Parathyroid adenoma (tissue), 2 donors: ENCODE data around the gene ENPP6.

Experiments
- H2AFZ ChIP-seq: fragments of 300-600 bp; sonication (generic); one replicate; pipeline ENCODE4 v1.7.0; 2017; ENCODE audit warnings: antibody characterized with exemption, mild to moderate bottlenecking
- H3K27ac ChIP-seq: fragments of 300-600 bp; sonication (generic); one replicate; pipeline ENCODE4 v1.7.0; 2017
- H3K27me3 ChIP-seq: fragments of 300-600 bp; sonication (generic); one replicate; pipeline ENCODE4 v1.7.0; 2017; ENCODE audit warnings: low read length; ENCODE audit not compliant: control insufficient read depth, insufficient read depth
- H3K36me3 ChIP-seq: fragments of 300-600 bp; sonication (generic); one replicate; pipeline ENCODE4 v1.7.0; 2017; ENCODE audit warnings: low read length; ENCODE audit not compliant: control insufficient read depth, insufficient read depth
- H3K4me1 ChIP-seq: fragments of 300-600 bp; sonication (generic); one replicate; pipeline ENCODE4 v1.7.0; 2017; ENCODE audit warnings: control low read depth
- H3K4me2 ChIP-seq: fragments of 300-600 bp; sonication (generic); one replicate; pipeline ENCODE4 v1.7.0; 2017; ENCODE audit warnings: low read length
- H3K4me3 ChIP-seq: fragments of 300-600 bp; sonication (generic); one replicate; pipeline ENCODE4 v1.7.0; 2017; ENCODE audit warnings: low read depth, low read length
- H3K79me2 ChIP-seq: fragments of 300-600 bp; sonication (generic); one replicate; pipeline ENCODE4 v1.7.0; 2017; ENCODE audit warnings: control low read depth
- H3K9ac ChIP-seq: fragments of 300-600 bp; sonication (generic); one replicate; pipeline ENCODE4 v1.7.0; 2017; ENCODE audit warnings: mild to moderate bottlenecking
- H3K9me3 ChIP-seq: fragments of 300-600 bp; sonication (generic); one replicate; pipeline ENCODE4 v1.7.0; 2017; ENCODE audit warnings: low read length; ENCODE audit not compliant: control insufficient read depth
- CTCF ChIP-seq: fragments of 300-600 bp; sonication (generic); IDR thresholded peaks from one replicate; pipeline ENCODE4 v1.7.0; 2017; ENCODE audit warnings: antibody characterized with exemption, mild to moderate bottlenecking
- donor health status: primary hyperparathyroidism.

The ENPP6 gene

GRCh38 chr4:184151988-184152485 is 65.6 kb downstream of the ENPP6 start:
- no peaks in the 10 kb centered on the region for H3K79me2 ChIP-seq
- TF ChIP-seq CTCF: no peak
- no peak overlapping the region for H3K4me2 ChIP-seq
- no peak overlapping the region for H3K27ac ChIP-seq
- H3K9ac ChIP-seq: no peak overlapping the region
- no peak overlapping the region for H3K4me3 ChIP-seq
- H3K36me3 ChIP-seq: no peaks in the 10 kb centered on the region
- H3K9me3 ChIP-seq: no peaks in the 10 kb centered on the region
- no peaks in the 10 kb centered on the region for H3K27me3 ChIP-seq
- H3K4me1 ChIP-seq: peaks cover 3% of the 10 kb centered on the region
- no peak overlapping the region for H2AFZ ChIP-seq

GRCh38 chr4:184150102-184150839 is 67.4 kb downstream of the ENPP6 start:
- H3K27ac ChIP-seq: no peak overlapping the region
- H3K36me3 ChIP-seq: no peaks in the 10 kb centered on the region

GRCh38 chr4:184148738-184149637 is 68.7 kb downstream of the ENPP6 start:
- no peak overlapping the region for H3K9ac ChIP-seq
- H3K4me1 ChIP-seq: peaks cover 3% of the 10 kb centered on the region
- no peaks in the 10 kb centered on the region for H3K36me3 ChIP-seq
- H3K4me3 ChIP-seq: no peak overlapping the region
- no peaks in the 10 kb centered on the region for H3K9me3 ChIP-seq
- no peak overlapping the region for H3K4me2 ChIP-seq
- no peaks in the 10 kb centered on the region for H3K27me3 ChIP-seq
- H3K27ac ChIP-seq: no peak overlapping the region
- H2AFZ ChIP-seq: no peak overlapping the region
- no peaks in the 10 kb centered on the region for H3K79me2 ChIP-seq
- TF ChIP-seq CTCF: no peak

More at GRCh38 chr4:184150102-184150839, 67.4 kb downstream of the ENPP6 start:
- TF ChIP-seq CTCF: no peak
- no peak overlapping the region for H2AFZ ChIP-seq
- no peak overlapping the region for H3K4me3 ChIP-seq
- no peaks in the 10 kb centered on the region for H3K79me2 ChIP-seq
- no peaks in the 10 kb centered on the region for H3K27me3 ChIP-seq
- no peak overlapping the region for H3K9ac ChIP-seq
- H3K9me3 ChIP-seq: no peaks in the 10 kb centered on the region
- no peak overlapping the region for H3K4me2 ChIP-seq
- H3K4me1 ChIP-seq: peaks cover 3% of the 10 kb centered on the region

GRCh38 chr4:184147858-184148737 is 69.6 kb downstream of the ENPP6 start:
- H3K4me3 ChIP-seq: no peak overlapping the region
- no peak overlapping the region for H3K9ac ChIP-seq
- peaks cover 3% of the 10 kb centered on the region for H3K4me1 ChIP-seq
- no peaks in the 10 kb centered on the region for H3K27me3 ChIP-seq
- no peaks in the 10 kb centered on the region for H3K79me2 ChIP-seq
- no peak for TF ChIP-seq CTCF
- no peak overlapping the region for H3K4me2 ChIP-seq
- no peaks in the 10 kb centered on the region for H3K36me3 ChIP-seq
- H3K27ac ChIP-seq: no peak overlapping the region
- no peaks in the 10 kb centered on the region for H3K9me3 ChIP-seq
- no peak overlapping the region for H2AFZ ChIP-seq
